ENCODE data around the gene KIAA0232.

- TF ChIP-seq POLR2A (IDR thresholded peaks at IDR 0.05; ENCODE audit: low read length): no peak
- TF ChIP-seq GATA1 (IDR thresholded peaks at IDR 0.05; ENCODE audit: low read depth, low read length): no peak
These were observed 21.7 kb downstream of the KIAA0232 start for GRCh38 chr4:6804082-6804752.
